Dedifferentiated amniotic fluid mesenchymal stem cell (primary cell): ENCODE data around the gene CHKB.
A peak's percentile ranks its signal among the peaks of the same experiment; 100 is the strongest.
"Not testable (repeated sequence)": the region's sequence is repeated elsewhere in the genome, so short reads cannot be mapped to it uniquely, and the experiment has no call there.

Source experiments
- DNase-seq: peaks from one replicate; pipeline ENCODE4 v3.0.0-alpha.2; 2016; ENCODE audit errors: extremely low spot score

The CHKB gene

DNA sequence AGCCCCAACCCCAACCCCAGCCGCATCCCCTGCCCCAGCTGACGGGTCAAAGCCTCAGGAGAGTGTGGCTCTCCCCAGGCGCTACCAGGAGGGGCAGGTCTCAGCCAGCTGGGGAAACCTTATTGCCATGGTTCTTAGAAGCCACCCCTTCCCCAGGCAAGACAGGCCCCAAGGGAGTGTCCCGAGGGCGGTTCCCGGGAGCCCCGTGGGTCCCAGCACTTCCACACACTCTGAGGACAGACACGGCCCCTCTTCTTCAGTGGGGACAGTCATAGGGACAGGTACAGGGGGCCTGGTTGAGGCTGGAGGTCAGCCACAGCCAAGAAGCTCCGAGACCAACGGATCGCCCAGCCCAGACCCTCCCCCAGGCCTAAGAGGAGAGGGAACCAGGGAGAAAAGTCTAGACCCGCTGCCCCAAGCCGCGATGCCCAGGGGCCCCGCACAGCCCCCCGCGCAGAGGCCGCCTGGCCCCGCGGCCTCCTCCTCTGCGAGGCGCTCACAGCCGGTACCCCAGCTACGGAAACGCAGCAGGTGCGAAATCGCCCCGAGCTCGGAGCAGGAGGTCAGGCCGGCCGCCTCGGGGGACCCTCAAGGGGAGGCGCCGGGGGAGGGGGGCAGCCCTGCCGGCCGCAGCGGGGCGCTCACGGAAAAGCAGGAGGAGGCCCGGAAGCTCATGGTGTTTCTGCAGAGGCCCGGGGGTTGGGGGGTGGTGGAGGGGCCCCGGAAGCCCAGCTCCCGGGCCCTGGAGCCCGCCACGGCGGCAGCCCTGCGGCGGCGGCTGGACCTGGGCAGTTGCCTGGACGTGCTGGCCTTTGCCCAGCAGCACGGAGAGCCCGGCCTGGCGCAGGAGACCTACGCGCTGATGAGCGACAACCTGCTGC lies 34.4 kb downstream of the CHKB start:
- no peak for DNase-seq

DNA sequence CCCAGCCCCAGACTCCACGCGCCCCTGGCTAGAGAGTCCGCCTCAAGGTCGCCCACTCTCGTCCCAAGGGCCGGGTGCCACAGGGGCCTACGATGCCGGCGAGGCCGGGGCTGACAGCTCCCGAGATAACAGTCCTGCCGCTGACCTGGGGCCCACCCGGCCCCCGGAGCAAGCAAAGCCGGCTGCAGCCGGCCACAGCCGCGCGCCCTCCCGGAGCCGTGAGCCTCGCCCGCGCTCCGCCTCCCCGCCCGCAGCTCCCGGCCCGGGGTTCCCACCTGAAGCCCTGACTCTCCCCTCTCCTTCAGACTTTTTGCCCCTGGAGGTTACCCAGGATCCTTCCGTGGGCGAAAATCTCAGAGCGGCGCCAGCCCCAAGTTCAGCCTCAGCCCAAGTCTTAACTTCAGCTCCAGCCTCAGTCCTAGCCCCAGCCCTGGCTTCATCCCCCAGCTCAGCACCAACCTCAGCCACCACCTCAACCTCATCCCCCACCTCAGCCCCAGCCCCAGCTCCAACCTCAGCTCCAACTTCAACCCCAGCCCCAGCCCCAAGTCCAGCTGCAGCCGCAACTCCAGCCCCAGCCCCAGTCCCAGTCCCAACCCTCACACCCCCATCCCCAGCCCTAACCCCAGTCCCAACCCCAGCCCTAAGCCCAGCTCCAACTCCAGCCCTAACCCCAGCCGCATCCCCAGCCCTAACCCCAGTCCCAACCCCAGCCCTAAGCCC lies 35.2 kb downstream of the CHKB start:
- DNase-seq = no peak

DNA sequence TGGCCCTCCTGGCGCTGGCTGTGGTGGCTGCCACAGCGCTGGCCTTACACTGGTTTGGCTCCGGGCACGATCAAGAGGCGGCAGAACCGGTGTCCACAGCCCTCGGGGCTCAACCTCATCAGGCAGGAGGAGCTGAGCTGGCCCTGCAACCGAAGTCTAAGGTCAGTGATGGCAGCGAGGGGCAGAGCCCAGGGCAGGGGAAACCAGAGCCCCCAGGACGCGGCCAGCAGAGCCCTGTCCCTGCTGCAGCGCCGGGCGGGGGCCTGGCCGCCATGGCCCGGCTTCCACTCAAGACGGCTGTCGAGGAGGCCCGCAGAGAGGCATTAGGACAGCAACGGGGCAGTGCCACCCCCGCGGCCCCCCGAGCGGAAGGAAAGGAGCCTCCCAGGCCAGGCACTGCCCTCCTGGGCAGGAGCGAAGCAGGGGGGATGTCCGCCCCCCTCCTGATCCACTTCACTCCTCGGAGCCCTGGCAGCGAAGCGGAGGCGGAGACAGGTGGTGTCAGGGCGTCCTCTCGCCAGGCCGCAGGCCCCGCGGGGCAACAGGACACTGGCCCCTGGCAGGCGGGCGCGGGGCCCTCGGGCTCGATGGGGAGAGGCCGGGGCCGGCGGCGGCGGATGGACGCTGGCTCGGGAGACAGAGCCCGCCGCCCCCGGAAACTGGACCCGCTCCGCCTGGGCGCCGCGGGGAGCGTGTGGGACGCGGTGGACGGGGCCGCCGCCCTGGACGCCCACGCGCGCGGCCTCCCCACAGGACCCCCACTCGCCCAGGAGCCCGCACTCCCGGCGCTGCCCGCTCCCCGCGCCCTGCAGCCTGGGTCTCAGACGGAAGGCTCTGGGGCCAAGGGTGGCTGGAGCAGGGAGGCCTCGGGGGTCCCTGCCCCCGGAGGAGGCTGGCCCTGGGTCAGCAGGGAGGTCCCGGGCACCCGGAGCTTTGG lies 36.1 kb downstream of the CHKB start:
- no peak for DNase-seq

DNA sequence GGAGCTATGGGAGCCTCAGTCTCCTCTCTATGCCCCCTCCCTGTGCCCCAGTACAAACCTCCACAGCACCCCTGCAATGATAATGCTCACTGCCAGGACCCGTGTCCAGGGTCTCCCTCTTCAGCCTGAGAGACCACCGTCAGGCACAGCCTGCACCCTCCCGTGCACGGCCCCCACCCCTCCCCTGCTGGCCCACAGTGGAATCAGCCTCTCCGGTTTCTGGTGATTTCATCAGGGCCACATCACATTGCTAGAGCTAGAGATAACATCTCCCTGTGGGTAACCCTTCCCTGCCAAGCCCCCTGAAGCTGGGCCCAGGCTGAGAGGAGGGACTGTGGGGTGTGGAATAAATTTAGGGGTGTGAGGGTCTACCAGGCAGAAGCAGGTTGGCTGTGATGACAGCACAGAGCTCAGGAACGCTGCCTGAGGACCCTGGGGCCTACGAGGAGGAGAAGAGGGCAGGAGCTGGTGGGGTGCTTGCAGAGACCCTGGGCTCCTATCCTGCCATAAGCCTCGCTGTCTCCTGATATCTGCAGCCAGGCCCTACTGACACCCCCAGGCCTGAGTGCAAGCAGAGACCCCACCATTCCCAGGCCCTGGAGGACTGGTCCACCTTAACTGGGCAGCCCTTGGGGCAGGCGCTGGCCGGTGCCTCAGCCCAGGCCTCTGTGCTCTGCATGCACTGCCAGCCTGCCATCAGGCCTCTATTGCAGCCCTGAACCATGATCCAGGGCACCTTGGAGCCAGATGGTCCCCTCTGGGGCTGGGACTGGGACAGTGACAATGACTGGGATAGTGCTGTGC lies 36.9 kb downstream of the CHKB start, which contains the start of gene KLHDC7B:
Gene KLHDC7B (plus strand): TSS at position 378 of the 804 bp plus-strand sequence. CDS start 345 bp downstream, at position 723.
- peak; percentile 89 for DNase-seq

DNA sequence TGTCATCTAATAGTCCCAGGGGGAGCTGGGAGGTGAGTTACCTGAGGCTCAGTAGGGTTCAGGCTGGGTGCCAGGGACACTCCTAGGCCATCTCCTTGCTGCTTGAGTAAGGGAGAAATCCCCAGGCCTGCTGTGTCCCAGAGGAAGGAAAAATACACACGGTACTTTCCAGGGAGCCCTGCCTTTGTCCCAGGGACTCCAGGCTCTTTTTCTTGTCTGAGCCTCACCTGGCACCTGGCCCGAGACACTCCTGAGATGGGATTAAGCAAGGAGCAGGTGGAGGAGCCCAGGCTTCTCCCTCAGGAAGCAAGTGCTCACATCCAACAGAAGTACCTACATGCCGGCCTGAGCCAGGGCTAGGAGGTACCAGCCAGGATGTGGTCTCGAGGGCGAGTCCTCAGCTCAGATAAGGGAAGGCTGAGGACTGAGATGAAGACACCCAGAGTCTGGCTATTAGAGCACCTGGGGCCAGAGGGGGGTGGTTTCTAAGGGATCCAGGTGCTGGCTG lies 37.8 kb downstream of the CHKB start:
- DNase-seq = no peak

DNA sequence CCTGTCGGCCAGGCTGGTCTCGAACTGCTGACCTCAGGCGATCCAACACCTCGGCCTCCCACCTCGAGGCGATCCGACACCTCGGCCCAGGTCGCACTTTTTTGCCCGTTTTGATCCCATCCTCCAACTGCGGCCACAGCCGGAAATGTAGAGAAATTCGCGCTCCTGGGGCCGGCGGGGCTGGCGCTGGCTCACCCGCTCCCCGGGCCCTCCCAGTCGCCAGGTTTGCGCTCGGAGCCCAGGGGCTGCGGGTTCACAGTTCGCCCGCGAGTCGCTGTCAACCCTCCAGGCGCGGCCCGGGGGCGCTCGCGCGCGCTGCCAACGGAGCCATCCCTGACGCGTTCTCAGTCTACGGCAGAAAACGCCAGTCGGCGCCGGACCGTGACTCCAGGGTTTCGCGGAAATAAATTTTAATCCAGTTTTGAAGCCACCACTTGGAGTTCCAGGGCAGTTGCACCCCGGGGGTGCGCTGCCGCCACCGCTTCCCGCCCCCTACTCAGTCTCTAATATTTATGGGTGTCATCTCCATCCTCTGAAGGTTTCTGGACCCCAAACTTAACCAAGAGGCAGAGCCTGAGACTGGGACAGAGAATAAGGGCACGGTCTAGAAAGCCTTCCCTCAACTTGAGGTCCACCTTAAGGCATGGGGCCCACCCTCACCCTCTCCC lies 38.4 kb downstream of the CHKB start:
- DNase-seq = no peak

DNA sequence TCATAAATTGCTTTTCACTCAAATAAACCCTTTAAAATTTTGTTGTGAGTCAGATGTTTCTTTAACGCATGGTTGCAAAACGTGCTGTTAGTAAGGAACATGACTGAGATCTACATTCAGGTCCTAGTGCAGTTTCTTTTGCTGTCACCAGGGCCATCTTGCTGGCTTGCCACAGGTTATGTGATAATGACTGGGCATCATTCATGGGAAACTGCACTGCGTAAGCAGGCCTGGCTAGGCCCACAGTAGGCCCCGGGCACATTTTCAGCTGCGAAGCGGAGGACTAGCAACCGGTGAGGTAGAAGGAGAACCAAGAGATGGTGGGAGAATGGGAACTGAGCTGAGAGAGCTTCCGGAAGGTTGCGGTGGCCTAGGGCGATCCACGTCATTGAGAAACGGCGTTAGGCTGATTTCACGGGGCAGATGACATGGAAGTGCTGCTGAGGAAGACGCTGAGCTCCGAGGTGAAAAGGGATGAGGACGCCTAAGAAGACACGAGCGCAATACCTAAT lies 40.2 kb downstream of the CHKB start:
- no peak for DNase-seq

DNA sequence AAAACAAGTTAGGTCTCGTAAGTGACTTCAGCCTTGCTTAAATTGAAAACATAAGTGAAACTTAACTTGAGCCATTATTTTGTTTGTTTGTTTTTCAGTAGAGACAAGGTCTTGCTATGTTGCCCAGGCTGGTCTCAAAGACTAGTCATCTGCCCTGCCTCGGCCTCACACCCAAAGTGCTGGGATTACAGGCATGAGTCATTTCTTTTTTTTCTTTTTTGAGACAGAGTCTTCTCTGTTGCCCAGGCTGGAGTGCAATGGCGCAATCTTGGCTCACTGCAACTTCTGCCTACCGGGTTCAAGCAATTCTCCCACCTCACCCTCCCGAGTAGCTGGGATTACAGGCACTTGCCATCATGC lies 41.0 kb downstream of the CHKB start:
- peak; percentile 90 for DNase-seq

DNA sequence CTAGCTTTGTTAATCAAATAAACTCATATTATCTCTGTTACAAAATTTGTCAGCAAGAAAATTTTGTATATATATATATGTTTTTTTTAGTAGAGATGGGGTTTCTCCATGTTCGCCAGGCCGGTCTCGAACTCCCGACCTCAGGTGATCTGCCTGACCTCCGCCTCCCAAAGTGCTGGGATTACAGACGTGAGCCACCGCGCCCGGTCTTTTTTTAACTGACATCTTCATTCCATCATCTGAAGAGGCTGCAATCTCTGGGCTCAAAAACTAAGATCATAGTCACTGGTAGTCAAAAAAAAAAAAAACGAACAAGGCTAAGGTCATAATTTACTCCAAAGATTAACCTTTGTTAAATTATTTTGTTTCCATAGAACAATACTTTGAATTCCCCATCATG lies 42.3 kb downstream of the CHKB start:
- DNase-seq = no peak

DNA sequence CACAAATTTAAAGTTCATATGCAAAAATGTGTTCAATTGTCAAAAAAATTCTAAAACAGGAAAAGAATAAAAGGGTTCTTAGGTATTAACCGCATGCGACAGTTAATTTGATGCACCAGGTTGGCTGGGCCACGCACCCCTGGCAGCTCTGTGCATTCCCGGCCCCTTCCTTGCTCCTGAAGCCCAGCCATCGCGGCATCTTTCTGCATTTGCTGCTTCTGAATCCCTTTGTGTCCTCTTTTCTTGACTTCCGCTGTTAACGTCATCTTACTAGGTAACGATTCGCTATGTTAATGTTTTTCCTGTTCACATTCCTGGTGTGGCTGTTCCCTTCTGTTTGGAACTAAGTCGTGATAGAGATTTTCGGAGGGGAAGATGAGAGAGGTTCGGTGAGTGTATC lies 44.9 kb downstream of the CHKB start:
- no peak for DNase-seq

DNA sequence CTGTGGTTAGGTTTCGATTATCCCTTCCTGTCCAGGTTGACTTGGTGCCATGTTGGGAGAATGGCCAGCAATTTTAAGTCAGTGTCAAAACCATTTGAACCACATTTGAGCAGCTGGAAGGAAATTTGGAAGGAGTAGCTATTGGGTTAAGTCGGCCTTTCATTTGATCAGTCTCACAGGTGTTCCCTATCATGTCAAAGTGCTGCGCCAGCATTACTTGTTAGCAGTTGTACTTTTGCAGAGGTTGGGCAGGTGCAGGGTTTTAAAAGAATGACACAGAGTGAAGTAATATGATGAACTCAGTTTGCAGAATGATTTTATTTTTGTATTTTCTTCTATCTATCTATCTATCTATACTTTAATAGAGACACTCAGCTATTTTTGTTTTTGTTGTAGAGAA lies 46.4 kb downstream of the CHKB start:
- no peak for DNase-seq

DNA sequence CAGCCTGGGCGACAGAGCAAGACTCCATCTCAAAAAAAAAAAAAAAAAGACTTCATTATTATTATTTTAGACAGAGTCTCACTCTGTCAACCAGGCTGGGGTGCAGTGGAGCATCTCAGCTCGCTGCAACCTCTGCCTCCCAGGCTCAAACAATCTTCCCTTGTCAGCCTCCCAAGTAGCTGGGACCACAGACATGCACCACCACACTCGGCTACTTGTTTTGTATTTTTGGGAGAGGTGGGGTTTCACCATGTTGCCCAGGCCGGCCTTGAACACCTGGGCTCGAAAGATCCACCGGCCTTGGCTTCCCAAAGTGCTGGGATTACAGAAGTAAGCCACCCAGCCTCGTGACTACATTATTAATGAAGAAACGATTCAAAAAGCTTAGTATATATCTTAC lies 47.5 kb downstream of the CHKB start:
- DNase-seq = no peak

DNA sequence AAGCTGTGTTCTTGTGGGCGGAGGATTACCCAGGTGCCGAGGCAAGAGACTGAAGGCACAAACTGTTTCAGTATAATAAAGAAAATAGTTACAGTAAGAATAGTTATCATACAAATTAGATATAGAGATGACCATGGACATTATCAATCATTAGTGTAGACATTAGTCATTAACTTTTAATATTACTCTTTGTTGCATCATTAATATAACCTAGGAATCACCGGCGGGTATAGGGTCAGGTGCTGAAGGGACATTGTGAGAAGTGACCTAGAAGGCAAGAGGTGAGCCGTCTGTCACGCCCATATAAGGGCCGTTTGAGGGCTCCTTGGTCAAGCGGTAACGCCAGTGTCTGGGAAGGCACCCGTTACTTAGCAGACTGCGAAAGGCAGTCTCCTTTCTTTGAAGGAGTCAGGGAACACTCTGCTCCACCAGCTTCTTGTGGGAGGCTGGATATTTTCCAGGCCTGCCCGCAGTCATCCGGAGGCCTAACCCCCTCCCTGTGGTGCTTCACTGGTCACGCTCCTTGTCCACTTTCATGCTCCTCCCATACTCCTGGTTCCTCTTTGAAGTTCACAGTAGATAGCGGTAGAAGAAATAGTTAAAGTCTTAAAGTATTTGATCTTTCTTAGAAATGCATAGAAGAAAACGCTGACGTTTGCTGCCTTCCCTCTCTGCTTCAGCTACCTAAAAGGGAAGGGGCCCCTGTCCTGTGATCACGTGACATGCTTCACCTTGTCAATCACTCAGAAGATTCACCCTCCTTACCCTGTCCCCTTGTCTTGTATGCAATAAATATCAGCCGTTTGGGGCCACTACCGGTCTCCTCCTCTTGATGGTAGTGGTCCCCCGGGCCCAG lies 48.6 kb downstream of the CHKB start:
- not testable (repeated sequence) for DNase-seq

DNA sequence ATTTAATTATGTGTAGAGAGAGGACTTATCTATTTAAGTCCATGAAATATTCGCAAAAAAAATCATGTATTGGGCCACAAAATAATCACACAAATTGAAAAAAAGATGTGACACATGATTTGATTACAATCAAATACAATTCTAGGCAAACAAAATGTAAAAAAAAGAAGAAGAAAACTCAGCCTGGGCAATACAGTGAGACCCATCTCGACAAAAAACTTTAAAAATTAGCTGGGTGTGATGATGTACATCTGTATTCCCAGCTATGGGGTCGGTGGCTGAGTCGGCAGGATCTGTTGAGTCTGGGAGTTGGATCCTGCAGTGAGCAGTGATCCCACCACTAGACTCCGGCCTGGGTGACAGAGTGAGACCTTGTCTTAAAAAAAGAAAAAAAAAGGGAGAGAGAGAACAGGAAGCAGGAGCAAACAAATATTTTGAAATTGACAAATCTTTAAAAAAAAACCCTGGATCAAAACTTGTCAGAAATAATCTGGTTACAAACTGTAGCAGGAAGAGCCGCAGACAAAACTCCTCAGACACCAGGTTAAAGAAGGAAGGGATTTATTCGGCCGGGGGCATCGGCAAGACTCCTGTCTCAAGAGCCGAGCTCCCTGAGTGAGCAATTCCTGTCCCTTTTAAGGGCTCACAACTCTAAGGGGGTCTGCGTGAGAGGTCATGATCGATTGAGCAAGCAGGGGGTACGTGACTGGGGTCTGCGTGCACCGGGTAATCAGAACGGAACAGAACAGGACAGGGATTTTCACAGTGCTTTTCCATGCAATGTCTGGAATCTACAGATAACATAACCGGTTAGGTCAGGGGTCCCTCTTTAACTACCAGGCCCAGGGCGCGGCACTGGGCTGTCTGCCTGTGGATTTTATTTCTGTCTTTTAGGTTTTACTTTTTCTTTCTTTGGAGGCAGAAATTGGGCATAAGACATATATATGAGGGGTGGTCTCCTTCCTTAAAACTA lies 49.5 kb downstream of the CHKB start:
- no peak for DNase-seq

DNA sequence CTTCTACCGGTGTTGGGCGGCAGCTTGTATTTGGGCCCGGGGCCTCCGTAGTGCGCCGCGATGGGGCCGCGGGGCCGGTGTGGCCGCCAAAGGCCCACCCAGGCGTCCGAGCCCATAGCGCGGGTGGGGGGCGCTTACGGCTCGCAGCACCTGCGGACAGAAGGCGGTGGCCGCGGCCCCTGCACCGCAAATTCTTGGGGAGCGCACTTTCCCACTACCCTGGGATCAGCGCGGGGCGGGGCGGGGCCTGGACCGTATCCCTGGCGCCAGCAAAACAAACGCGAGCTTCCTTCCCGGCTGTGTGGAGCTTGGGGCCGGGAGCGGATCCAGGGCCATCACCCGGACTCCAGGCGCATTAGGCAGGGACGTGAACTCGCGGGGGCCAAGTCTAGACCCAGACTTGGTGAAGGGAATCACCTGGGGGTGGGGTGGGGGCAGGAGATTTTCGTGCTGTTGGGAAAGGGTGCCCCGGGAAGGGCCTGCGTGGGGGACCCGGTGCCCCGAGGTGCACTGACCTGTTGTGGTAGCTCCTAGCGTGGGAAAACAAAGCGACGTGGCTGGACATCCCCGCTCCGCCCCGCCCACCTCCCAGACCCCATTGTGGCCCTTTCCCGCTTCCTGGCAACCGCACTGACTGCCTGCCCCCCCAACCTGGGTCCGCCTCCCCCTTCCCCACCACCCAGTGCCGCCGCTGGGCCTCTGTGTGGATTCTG lies 50.5 kb downstream of the CHKB start:
- DNase-seq = no peak

DNA sequence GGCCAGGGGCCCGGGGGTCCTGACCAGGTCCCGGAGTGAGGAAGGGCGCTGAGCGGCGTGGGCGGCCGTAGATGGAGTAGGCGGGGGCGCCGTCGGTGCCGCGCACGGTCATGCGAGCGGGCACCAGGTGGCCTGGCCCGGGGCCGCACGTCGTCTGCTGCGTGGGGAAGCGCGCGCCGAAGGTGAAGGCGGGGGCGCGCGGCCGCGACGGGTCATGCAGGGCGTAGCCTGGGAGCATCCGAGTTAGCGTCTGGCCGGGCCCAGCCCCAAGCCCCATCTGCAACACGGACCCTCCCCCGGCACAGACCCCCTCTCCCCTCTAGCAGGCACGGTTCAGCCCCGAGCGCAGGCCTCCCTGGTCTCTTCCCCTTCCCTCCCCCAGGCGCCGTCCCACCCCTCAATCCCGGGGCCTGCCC lies 51.1 kb downstream of the CHKB start:
- no peak for DNase-seq

DNA sequence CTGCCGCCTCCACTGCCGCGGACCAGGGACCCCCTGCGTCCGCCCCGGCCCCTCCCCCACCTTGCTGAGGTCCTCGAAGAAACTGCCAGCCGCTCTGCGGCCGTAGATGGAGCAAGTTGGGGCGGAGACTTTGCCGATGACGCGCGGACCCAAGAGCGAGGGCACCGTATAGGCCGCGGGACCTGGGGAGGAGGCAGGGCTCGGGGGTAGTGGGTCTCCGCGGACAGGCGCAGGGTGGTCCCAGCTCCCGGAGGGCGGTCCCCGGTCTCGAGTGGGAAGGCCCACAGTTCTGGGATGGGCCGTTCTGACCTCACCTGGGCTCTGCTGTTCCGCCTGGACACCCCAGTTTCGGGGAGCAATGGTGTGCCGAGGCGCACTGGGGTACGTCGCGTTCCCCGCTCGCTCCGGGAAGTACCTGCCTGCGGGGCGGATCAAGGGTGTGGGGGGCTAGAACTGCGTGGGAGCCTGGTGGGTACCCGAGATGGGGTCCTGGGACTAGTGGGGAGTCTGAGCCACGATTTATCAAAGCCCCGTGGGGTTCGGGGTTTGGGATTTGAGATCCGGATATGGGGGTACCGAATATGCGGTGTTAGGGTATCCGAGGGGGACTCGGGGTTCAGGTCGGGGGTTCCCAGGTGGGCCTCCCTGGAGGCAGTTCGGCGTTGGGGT lies 51.6 kb downstream of the CHKB start:
- no peak for DNase-seq
